Measurements from ENCODE around the gene NFAM1.

The NFAM1 gene

DNA sequence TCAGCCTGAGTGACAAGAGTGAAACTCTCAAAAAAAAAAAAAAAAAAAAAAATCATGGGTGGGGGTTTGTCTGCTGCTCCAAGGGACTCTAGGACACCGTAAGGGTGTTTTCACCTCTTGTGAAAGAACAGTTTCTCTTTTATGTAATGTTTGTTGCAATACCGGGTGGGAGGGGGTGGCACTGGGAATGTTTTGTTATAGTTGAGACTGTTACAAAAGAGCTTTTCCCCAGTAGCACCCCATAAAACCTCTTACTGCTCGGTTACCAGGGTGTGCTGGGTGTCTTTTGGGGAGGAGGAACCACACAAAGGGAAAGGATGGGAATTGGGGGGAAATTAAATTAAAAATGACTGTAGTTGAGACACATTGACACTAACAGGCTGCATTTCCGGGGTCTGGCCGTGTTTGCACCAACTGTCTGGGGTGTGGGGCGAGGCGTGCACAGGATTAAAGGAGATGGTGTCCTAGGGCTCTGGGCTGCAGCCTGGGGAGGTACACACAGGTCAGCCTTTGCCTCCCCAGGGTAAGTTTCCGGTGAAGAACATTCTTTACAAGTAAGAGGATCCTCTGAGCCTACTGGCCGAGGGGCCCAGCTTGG is 1.6 kb downstream of the NFAM1 start:
- H3K79me2 ChIP-seq (ENCODE audit: insufficient read depth, low read depth): no peaks in the 10 kb centered on the region
- no peak overlapping the region for H3K4me2 ChIP-seq
- no peak overlapping the region for H3K4me3 ChIP-seq (IDR thresholded peaks at IDR 0.05; ENCODE audit: insufficient read depth, low read depth, low read length)
- H3K36me3 ChIP-seq (ENCODE audit: insufficient read depth): no peaks in the 10 kb centered on the region
- no peak overlapping the region for H3K9ac ChIP-seq
- H3K4me1 ChIP-seq (ENCODE audit: low read depth, poor library complexity, severe bottlenecking): no peaks in the 10 kb centered on the region
- no peak overlapping the region for H3K27ac ChIP-seq
- H2AFZ ChIP-seq (ENCODE audit: low read depth): no peak overlapping the region
- no peaks in the 10 kb centered on the region for H4K20me1 ChIP-seq (ENCODE audit: insufficient read depth)
- TF ChIP-seq, protein P1, sequence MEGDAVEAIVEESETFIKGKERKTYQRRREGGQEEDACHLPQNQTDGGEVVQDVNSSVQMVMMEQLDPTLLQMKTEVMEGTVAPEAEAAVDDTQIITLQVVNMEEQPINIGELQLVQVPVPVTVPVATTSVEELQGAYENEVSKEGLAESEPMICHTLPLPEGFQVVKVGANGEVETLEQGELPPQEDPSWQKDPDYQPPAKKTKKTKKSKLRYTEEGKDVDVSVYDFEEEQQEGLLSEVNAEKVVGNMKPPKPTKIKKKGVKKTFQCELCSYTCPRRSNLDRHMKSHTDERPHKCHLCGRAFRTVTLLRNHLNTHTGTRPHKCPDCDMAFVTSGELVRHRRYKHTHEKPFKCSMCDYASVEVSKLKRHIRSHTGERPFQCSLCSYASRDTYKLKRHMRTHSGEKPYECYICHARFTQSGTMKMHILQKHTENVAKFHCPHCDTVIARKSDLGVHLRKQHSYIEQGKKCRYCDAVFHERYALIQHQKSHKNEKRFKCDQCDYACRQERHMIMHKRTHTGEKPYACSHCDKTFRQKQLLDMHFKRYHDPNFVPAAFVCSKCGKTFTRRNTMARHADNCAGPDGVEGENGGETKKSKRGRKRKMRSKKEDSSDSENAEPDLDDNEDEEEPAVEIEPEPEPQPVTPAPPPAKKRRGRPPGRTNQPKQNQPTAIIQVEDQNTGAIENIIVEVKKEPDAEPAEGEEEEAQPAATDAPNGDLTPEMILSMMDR (conservative IDR thresholded peaks at IDR 0.05; ENCODE audit: low read depth, low read length): no peak
- no peaks in the 10 kb centered on the region; the same call in 1 of the 2 replicates for H3K27me3 ChIP-seq (ENCODE audit: insufficient read depth, low read depth)

DNA sequence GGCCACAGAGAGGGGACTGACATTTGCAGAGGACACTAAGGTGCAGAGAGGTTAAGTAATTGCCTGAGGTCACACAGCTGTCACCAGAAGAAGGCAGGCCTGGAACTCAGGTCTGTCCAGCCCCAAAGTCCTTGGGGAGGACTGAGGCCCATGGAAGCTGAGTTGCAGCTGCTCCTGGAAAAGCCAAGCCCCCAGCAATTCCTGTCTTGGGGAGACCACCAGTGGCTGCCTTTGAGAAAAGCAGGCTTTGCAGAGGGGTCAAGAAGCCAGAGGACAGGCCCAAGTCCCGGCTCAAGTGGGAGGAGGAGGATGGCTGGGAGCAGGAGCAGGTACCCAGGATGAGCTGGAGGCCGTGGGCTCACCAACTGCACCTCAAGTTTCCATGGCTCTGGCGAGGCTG is 3.4 kb downstream of the NFAM1 start:
- H3K27ac ChIP-seq: no peak overlapping the region
- H3K4me2 ChIP-seq: no peak overlapping the region
- no peak overlapping the region for H2AFZ ChIP-seq (ENCODE audit: low read depth)
- H3K79me2 ChIP-seq (ENCODE audit: insufficient read depth, low read depth): no peaks in the 10 kb centered on the region
- TF ChIP-seq, protein P1 (conservative IDR thresholded peaks at IDR 0.05; ENCODE audit: low read depth, low read length): no peak
- H3K4me1 ChIP-seq (ENCODE audit: low read depth, poor library complexity, severe bottlenecking): no peaks in the 10 kb centered on the region
- H3K27me3 ChIP-seq (ENCODE audit: insufficient read depth, low read depth): no peaks in the 10 kb centered on the region; the same call in 1 of the 2 replicates
- no peak overlapping the region for H3K4me3 ChIP-seq (IDR thresholded peaks at IDR 0.05; ENCODE audit: insufficient read depth, low read depth, low read length)
- no peak overlapping the region for H3K9ac ChIP-seq
- no peaks in the 10 kb centered on the region for H3K36me3 ChIP-seq (ENCODE audit: insufficient read depth)
- no peaks in the 10 kb centered on the region for H4K20me1 ChIP-seq (ENCODE audit: insufficient read depth)

DNA sequence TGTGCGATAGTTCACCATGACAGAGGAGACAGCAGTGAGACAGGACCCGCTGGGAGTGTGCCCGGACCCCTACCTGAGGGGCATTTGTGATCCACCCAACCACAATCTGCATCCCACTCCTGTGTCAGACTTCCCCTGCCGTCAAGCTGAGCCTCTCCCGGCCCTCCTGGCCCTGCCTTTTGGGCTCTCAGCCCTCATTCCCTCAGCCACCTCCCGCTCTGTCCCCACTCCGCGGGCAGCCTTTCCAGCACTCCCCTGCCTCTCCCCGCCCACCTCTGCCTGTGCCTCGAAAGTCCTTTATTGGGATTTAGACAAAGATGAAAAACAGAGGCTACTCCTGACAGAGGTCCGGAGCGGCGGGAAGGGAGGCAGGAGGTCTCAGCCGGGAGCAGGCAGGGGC is 4.2 kb downstream of the NFAM1 start:
- TF ChIP-seq, protein P1 (conservative IDR thresholded peaks at IDR 0.05; ENCODE audit: low read depth, low read length): no peak
- no peaks in the 10 kb centered on the region for H4K20me1 ChIP-seq (ENCODE audit: insufficient read depth)
- no peak overlapping the region for H3K4me3 ChIP-seq (IDR thresholded peaks at IDR 0.05; ENCODE audit: insufficient read depth, low read depth, low read length)
- no peaks in the 10 kb centered on the region for H3K36me3 ChIP-seq (ENCODE audit: insufficient read depth)
- H3K79me2 ChIP-seq (ENCODE audit: insufficient read depth, low read depth): no peaks in the 10 kb centered on the region
- H3K4me1 ChIP-seq (ENCODE audit: low read depth, poor library complexity, severe bottlenecking): no peaks in the 10 kb centered on the region
- no peak overlapping the region for H3K9ac ChIP-seq
- H2AFZ ChIP-seq (ENCODE audit: low read depth): no peak overlapping the region
- no peak overlapping the region for H3K27ac ChIP-seq
- H3K27me3 ChIP-seq (ENCODE audit: insufficient read depth, low read depth): no peaks in the 10 kb centered on the region; the same call in 1 of the 2 replicates
- no peak overlapping the region for H3K4me2 ChIP-seq

DNA sequence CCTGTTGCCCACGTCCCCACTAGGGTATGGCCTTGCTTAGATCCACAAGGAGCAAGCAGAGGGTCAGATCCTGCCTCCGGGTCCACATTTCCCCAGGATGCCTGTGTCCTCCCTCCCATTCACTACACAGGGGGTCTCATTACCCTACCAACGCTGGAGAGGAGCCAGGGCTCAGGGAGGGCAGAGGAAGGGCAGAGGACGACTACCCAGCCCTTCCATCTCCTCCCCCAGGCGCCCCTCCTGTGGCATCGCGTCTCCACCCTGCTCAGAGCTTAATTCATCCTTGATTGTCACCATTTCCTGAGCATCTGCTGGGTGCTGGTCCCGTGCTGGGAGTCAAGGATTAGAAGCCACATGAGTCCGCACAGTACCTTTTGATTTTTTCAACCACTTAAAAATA is 5.0 kb downstream of the NFAM1 start:
- H3K9ac ChIP-seq: no peak overlapping the region
- no peak overlapping the region for H3K27ac ChIP-seq
- TF ChIP-seq, protein P1 (conservative IDR thresholded peaks at IDR 0.05; ENCODE audit: low read depth, low read length): no peak
- H2AFZ ChIP-seq (ENCODE audit: low read depth): no peak overlapping the region
- H3K4me1 ChIP-seq (ENCODE audit: low read depth, poor library complexity, severe bottlenecking): no peaks in the 10 kb centered on the region
- no peaks in the 10 kb centered on the region for H3K36me3 ChIP-seq (ENCODE audit: insufficient read depth)
- H3K4me3 ChIP-seq (IDR thresholded peaks at IDR 0.05; ENCODE audit: insufficient read depth, low read depth, low read length): no peak overlapping the region
- no peaks in the 10 kb centered on the region for H3K79me2 ChIP-seq (ENCODE audit: insufficient read depth, low read depth)
- no peak overlapping the region for H3K4me2 ChIP-seq
- H3K27me3 ChIP-seq (ENCODE audit: insufficient read depth, low read depth): no peaks in the 10 kb centered on the region; the same call in 1 of the 2 replicates
- H4K20me1 ChIP-seq (ENCODE audit: insufficient read depth): no peaks in the 10 kb centered on the region

All from KMS-11 (cell line).